NCI-H524 (cell line): ENCODE measurements around the gene PGBD2.
"Not testable (repeated sequence)": the region's sequence is repeated elsewhere in the genome, so short reads cannot be mapped to it uniquely, and the experiment has no call there.

Experiments
- DNase-seq, 2 experiments: peaks; one replicate each; lab custom pipeline; 2025; lab: John Stamatoyannopoulos, UW

The PGBD2 gene

DNA sequence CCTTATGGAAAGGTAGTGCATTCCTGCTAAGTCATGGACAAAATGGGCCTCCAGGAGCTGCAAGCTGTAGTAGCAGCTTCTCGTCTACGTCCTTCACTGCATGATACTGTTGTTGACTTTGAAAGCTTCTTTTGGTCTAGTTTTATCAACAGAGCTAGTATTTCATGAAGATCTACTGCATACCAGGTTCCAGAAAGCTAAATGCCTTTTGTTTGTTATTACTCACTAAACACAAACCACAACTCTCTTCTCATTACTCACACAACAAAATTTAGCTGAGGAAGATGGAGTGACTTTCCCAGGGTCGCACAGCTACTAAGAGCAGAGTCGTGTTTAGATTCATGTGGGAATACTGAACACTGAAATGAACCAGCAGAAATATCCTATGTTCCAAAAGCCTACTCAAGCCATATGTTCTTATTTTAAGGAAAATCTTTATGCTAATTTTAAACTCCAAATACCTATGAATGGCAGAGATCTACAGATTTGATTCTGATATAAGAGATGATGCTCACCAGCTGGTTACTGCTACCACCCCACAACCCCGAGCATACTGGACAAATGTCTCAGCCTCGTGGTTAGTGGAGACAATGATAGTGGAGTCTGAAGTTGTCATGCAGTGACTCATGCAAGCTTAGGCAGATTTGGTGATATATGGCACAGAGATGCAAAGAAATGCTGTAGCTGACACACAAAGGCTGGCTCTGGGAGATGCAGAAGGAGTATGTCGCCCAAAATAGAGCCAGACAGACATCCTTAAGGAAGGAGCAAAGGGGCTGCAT is 20.6 kb downstream of the PGBD2 start:
- no peak for DNase-seq

DNA sequence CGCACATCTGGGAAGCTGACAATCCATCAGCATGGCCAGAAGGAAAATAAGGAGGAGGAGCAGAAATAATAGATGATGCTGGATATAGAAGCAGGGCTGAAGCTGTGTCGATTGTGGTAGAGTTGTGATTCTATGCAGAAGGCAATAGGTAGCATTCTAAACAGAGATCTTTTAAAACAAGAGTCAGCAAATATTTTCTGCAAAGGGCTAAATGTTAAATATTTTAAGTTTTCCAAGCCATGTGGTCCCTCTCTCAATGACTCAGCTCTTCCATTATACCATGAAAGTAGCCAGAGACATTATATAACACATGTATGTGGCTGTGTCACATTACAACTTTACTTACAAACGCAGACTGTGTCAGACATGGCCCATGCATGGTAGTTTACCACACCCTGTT is 21.2 kb downstream of the PGBD2 start:
- not testable (repeated sequence) for DNase-seq

DNA sequence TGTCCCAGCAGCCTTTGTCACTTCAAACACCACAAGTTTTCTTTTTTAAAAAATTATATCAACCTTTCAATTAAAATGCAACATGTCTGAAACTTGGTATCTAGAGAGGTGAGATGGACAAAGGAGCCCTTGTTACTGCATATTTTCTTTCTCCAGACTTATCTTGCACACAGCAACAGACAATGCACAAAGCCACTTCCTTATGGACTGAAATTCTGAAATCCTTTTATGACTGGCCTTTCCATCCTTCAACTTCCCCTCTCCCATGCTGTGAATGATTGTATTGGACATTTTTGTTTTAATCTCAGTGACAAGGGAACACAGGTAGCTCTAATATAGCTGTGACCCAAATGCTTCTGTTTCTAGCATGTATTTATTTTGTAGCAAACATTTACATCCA is 22.1 kb downstream of the PGBD2 start:
- DNase-seq: not testable (repeated sequence)

DNA sequence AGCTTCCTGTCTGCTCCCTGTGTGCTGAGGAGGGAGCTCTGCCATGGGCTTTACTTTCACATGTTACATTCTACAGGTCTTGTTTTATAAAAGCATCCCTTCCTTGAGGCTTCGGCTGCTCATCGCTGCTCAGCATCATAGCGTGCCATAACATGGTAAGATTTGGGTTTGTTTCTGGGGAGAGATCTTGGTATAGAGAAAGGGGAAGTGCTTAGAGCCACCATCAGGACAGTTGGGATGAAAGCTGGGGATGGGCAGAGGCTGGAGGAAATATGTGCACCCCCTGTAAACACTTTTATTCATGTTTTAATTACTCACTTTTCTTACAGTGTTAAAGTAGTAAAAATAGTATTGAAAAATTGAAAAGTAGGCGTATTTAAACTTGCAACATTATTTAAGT is 24.0 kb downstream of the PGBD2 start:
- not testable (repeated sequence) for DNase-seq

DNA sequence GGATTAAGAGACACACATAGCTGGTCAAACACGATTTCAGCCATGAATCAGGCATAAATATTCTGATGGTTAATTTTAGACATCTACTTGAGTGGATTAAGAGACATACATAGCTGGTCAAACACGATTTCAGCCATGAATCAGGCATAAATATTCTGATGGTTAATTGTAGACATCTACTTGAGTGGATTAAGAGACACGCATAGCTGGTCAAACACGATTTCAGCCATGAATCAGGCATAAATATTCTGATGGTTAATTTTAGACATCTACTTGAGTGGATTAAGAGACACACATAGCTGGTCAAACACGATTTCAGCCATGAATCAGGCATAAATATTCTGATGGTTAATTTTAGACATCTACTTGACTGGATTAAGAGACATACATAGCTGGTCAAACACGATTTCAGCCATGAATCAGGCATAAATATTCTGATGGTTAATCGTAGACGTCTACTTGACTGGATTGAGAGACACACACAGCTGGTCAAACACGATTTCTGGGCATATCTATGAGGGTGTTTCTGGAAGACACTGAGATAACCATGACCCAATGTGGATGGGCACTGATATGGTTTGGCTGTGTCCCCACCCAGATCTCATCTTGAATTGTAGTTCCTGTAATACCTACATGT is 32.3 kb downstream of the PGBD2 start:
- not testable (repeated sequence) for DNase-seq

DNA sequence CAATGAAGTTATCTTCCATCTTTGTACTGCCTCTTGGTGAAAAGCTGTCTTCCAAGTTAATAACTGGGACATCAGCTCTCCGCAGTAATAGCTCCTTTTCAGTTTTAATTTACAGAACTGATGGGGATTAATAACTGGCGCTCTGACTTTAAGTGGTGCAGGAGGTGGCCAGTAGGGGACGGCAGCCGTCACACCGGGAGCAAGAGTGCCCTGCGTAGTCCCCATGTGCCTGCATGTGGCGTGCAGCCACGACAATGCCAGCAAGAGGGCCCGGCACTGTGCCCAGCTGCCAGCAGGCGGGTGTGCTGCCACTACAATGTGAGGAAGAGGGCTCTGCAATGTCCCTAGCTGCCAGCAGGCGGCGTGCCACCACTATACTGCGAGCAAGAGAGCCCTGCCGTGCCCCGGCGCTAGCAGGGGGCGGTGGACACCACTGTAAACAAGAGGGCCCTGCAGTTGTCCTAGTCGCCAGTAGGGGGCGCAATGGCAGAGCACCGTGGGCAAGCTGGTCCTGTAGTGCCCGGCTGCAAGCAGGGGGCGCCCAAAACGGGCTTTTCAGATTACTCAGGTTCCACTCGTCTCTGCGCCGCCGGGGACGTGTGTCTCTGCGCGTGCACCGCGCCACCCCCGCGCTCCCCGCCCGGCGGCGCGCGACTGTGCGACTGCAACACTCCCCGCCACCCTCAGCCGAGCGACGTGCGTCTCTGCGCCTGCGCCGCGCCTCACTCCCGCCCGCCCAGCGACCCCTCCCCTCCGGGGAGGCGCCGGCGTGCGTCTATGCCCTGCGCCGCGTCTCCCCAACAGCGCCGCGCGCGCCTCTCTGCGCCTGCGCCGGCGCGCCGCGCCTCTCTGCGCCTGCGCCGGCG is 38.3 kb downstream of the PGBD2 start:
- DNase-seq: not testable (repeated sequence)

DNA sequence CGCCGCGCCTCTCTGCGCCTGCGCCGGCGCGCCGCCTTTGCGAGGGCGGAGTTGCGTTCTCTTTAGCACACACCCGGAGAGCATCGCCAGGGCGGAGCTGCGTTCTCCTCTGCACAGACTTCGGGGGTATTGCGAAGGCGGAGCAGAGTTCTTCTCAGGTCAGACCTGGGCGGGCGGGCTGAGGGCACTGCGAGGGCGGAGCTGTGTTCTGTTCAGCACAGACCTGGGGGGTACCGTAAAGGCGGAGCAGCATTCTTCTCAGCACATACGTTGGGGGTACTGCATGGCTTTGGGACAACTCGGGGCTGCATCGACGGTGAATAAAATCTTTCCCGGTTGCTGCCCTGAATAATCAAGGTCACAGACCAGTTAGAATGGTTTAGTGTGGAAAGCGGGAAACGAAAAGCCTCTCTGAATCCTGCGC is 39.0 kb downstream of the PGBD2 start:
- DNase-seq: not testable (repeated sequence)

DNA sequence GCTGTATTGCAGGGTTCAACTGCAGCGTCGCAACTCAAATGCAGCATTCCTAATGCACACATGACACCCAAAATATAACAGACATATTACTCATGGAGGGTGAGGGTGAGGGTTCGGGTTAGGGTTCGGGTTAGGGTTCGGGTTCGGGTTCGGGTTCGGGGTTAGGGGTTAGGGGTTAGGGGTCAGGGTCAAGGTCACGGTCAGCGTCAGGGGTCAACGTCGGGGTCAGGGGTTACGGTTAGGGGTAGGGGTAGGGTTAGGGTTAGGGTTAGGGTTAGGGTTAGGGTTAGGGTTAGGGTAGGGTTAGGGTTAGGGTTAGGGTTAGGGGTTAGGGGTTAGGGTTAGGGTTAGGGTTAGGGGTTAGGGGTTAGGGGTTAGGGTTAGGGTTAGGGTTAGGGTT is 39.4 kb downstream of the PGBD2 start:
- not testable (repeated sequence) for DNase-seq

DNA sequence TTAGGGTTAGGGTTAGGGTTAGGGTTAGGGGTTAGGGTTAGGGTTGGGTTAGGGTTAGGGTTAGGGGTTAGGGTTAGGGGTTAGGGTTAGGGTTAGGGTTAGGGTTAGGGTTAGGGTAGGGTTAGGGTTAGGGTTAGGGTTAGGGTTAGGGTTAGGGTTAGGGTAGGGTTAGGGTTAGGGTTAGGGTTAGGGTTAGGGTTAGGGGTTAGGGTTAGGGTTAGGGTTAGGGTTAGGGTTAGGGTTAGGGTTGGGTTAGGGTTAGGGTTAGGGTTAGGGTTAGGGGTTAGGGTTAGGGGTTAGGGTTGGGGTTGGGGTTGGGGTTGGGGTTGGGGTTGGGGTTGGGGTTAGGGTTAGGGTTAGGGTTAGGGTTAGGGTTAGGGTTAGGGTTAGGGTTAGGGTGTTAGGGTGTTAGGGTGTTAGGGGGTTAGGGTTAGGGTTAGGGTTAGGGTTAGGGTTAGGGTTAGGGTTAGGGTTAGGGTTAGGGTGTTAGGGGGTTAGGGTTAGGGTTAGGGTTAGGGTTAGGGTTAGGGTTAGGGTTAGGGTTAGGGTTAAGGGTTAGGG is 39.9 kb downstream of the PGBD2 start:
- not testable (repeated sequence) for DNase-seq
